ENCODE data around the gene POMGNT1.

The POMGNT1 gene

DNA sequence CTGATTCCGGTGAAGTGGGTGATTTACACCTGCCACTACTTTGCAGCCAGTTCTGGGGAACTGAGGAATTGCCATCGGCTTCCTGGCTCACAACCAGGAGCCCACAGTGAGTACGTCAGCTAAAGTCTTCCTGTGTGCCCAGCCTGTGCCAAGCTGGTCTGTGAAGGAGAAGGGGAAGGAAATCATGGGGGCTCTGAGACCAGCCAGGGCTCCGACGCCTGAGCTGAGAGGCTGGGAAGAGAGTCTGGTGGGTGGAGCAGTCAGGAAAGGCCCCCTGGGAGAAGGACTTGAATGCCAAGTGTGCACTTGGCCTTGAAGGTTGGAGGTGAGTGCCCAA, 6.1 kb upstream of the POMGNT1 start:
- DNase-seq (ENCODE audit: low read depth): no peak
- TF ChIP-seq CTCF (IDR thresholded peaks at IDR 0.05; ENCODE audit: insufficient read depth, low read depth, low read length, missing control alignments): no peak
- H3K4me3 ChIP-seq (ENCODE audit: low read depth, low read length): no peak overlapping the region

DNA sequence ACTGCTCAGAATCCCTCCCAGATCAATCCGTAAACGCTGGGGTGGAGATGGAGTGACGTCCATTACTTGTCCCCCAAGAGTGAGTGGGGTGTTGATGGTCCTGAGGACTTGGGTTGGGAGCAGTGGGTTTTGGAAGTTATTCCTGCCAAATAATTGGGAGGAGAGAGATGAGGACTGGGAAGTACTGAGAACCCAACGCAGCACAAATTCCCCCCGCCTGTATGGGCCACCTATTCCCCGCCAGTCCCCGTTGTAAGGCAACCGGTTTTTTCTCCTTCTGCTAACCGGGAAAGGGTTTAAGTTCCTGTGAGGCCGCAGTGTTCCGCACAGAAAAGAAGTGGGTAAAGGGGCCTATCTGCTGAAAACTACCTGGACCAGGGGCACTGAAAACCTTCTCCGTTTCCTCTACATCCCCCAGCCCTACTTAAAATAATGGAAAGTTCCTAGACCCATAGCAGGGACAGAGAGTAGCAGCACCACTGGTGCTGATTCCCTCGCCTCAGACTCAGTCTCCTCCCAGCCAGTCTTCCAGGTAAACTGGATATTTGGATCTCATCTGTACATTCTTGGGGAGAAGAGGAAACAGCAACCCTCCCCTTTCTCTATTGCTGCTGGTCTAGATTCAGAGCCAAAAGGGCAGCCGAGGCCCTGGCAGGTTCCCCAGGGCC, 5.6 kb upstream of the POMGNT1 start:
- no peak for TF ChIP-seq CTCF (IDR thresholded peaks at IDR 0.05; ENCODE audit: insufficient read depth, low read depth, low read length, missing control alignments)
- DNase-seq (ENCODE audit: low read depth): no peak
- H3K4me3 ChIP-seq (ENCODE audit: low read depth, low read length): no peak overlapping the region

DNA sequence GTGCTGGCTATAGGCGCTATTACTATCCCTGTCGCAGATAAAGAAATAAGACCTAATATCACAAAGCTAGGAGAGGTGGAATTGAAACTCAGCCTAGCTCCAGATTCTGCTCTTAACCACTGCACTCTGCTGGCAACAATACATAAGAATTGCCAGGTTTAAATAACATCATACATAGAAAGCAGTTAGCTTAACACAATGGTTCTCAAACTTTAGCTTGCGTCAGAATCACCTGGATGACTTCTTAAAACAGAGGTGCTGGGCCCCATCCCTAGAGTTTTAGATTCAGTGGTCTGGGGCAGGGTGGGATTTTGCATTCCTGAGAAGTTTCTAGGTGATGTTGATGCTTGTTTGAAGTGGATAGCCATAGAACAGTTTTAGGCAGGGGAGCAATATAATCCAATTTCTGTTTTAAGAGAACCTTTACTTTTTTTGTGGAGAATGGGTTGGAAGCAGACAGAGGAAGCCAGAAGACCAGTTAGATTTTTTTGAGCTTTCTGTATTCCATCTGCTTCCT, 1.1 kb upstream of the POMGNT1 start:
- DNase-seq (ENCODE audit: low read depth): no peak
- TF ChIP-seq CTCF (IDR thresholded peaks at IDR 0.05; ENCODE audit: insufficient read depth, low read depth, low read length, missing control alignments): no peak
- peak overlapping the region; percentile 95 for H3K4me3 ChIP-seq (ENCODE audit: low read depth, low read length)

- H3K4me3 ChIP-seq (ENCODE audit: low read depth, low read length): peak overlapping the region; percentile 96
- no peak for TF ChIP-seq CTCF (IDR thresholded peaks at IDR 0.05; ENCODE audit: insufficient read depth, low read depth, low read length, missing control alignments)
- DNase-seq (ENCODE audit: low read depth): no peak
Measured at GRCh38 chr1:46197560-46197963, 672 bp downstream of the POMGNT1 start.

GRCh38 chr1:46196609-46197008, 1.6 kb downstream of the POMGNT1 start:
- no peak overlapping the region for H3K4me3 ChIP-seq (ENCODE audit: low read depth, low read length)
- no peak for TF ChIP-seq CTCF (IDR thresholded peaks at IDR 0.05; ENCODE audit: insufficient read depth, low read depth, low read length, missing control alignments)
- no peak for DNase-seq (ENCODE audit: low read depth)

GRCh38 chr1:46194641-46195193, 3.5 kb downstream of the POMGNT1 start:
- no peak for DNase-seq (ENCODE audit: low read depth)
- no peak overlapping the region for H3K4me3 ChIP-seq (ENCODE audit: low read depth, low read length)
- TF ChIP-seq CTCF (IDR thresholded peaks at IDR 0.05; ENCODE audit: insufficient read depth, low read depth, low read length, missing control alignments): no peak

All from GM12865 (cell line).